GM12878 (cell line): Measurements from ENCODE around the gene C22orf31.

Experiments
- BHLHE40 ChIP-seq, 2 experiments: fragments of 450-650 bp in 1 of 2; IDR thresholded peaks; 2 replicates each; pipeline ENCODE4 v1.6.1; 2011 to 2017; ENCODE audit warnings: low read depth in 2 of 2, borderline replicate concordance in 1 of 2, improper control_type of control experiment in 1 of 2, low read length in 1 of 2, mild to moderate bottlenecking in 1 of 2
- CEBPB ChIP-seq, 2 experiments: fragments of 150-350 bp in 1 of 2; IDR thresholded peaks; 2 replicates each; pipeline ENCODE4 v1.6.1; 2012 to 2014; ENCODE audit warnings: low read depth in 2 of 2, low read length in 2 of 2, borderline replicate concordance in 1 of 2, inconsistent platforms in 1 of 2
- HDAC2 ChIP-seq: fragments of 200-600 bp; sonication (generic); IDR thresholded peaks from 2 replicates; pipeline ENCODE4 v1.6.1; 2017
- NRF1 ChIP-seq: conservative IDR thresholded peaks from 2 replicates; pipeline ENCODE4 v1.6.1; 2011; ENCODE audit warnings: mild to moderate bottlenecking, low read depth, low read length, improper control_type of control experiment
- POLR2AphosphoS5 ChIP-seq: IDR thresholded peaks from 2 replicates; pipeline ENCODE4 v1.6.1; 2011; ENCODE audit warnings: mild to moderate bottlenecking, low read length, inconsistent platforms
- SP1 ChIP-seq: IDR thresholded peaks from one replicate; pipeline ENCODE4 v1.6.1; 2011; ENCODE audit warnings: low read depth, low read length
- YY1 ChIP-seq: IDR thresholded peaks from 2 replicates; pipeline ENCODE4 v1.6.1; 2011; ENCODE audit warnings: low read depth, mild to moderate bottlenecking, low read length
- TF ChIP-seq, protein P1 (sequence below): IDR thresholded peaks from 2 replicates; pipeline ENCODE4 v1.6.1; 2012; ENCODE audit warnings: mild to moderate bottlenecking, low read depth, low read length
- TF ChIP-seq, protein P2 (sequence below), 3 experiments: IDR thresholded peaks in 2 of 3; conservative IDR thresholded peaks in 1 of 3; 2 replicates each; pipeline ENCODE4 v1.5.1; 2011; ENCODE audit warnings: low read depth in 3 of 3, low read length in 3 of 3, mild to moderate bottlenecking in 3 of 3, control low read depth in 2 of 3, moderate library complexity in 2 of 3, inconsistent platforms in 1 of 3, mixed read lengths in 1 of 3; ENCODE audit not compliant: control insufficient read depth in 2 of 3, insufficient read depth in 1 of 3; ENCODE audit errors: extremely low read depth in 1 of 3
- TF ChIP-seq, protein P3 (sequence below): fragments of 450-650 bp; IDR thresholded peaks from 2 replicates; pipeline ENCODE4 v1.6.1; 2016; ENCODE audit warnings: mild to moderate bottlenecking
- TF ChIP-seq, protein P4 (sequence below): fragments of 450-650 bp; IDR thresholded peaks from 2 replicates; pipeline ENCODE4 v1.6.1; 2017; ENCODE audit warnings: antibody characterized with exemption, mild to moderate bottlenecking, moderate library complexity
- TF ChIP-seq, protein P5 (sequence below): IDR thresholded peaks from 2 replicates; pipeline ENCODE4 v1.6.1; 2011; ENCODE audit warnings: low read depth, low read length, improper control_type of control experiment, borderline replicate concordance

DNA sequence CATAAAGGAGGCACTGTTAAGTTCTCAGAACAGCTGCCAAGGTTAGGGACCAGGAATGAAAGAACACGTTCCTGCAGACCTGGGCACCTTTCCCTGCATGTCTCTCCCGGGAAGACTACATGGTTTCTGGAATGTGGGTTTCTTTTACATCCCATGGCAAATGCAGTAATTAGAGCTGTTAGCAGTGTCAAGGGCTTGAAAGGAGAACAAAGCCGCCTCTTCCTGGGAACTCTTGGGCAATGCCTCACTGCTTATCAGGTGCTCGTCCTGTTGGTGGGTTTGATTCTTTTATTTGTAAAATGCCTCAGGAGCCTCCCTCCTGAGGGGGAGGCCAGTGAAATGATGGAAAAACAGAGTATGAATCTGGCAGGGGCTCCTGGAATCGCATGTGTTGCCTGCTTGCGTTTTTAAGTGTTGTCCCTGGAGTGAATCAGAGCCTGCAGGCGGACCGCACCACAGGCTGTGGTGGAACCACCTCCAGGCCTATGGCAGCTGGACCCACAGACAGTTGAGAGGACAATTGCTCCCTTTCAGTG lies 723 bp upstream of the C22orf31 start:
- TF ChIP-seq, protein P1, sequence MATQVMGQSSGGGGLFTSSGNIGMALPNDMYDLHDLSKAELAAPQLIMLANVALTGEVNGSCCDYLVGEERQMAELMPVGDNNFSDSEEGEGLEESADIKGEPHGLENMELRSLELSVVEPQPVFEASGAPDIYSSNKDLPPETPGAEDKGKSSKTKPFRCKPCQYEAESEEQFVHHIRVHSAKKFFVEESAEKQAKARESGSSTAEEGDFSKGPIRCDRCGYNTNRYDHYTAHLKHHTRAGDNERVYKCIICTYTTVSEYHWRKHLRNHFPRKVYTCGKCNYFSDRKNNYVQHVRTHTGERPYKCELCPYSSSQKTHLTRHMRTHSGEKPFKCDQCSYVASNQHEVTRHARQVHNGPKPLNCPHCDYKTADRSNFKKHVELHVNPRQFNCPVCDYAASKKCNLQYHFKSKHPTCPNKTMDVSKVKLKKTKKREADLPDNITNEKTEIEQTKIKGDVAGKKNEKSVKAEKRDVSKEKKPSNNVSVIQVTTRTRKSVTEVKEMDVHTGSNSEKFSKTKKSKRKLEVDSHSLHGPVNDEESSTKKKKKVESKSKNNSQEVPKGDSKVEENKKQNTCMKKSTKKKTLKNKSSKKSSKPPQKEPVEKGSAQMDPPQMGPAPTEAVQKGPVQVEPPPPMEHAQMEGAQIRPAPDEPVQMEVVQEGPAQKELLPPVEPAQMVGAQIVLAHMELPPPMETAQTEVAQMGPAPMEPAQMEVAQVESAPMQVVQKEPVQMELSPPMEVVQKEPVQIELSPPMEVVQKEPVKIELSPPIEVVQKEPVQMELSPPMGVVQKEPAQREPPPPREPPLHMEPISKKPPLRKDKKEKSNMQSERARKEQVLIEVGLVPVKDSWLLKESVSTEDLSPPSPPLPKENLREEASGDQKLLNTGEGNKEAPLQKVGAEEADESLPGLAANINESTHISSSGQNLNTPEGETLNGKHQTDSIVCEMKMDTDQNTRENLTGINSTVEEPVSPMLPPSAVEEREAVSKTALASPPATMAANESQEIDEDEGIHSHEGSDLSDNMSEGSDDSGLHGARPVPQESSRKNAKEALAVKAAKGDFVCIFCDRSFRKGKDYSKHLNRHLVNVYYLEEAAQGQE, result no peak
- TF ChIP-seq CEBPB (IDR thresholded peaks at IDR 0.05; ENCODE audit: borderline replicate concordance in 1 of 2, low read depth in 2 of 2, low read length in 2 of 2) (no peak), POLR2AphosphoS5 (no peak), YY1 (no peak), BHLHE40 (IDR thresholded peaks at IDR 0.05; ENCODE audit: borderline replicate concordance in 1 of 2, low read depth in 2 of 2, low read length in 1 of 2) (no peak), NRF1 (no peak), HDAC2 (no peak), SP1 (no peak)
- TF ChIP-seq, protein P2, sequence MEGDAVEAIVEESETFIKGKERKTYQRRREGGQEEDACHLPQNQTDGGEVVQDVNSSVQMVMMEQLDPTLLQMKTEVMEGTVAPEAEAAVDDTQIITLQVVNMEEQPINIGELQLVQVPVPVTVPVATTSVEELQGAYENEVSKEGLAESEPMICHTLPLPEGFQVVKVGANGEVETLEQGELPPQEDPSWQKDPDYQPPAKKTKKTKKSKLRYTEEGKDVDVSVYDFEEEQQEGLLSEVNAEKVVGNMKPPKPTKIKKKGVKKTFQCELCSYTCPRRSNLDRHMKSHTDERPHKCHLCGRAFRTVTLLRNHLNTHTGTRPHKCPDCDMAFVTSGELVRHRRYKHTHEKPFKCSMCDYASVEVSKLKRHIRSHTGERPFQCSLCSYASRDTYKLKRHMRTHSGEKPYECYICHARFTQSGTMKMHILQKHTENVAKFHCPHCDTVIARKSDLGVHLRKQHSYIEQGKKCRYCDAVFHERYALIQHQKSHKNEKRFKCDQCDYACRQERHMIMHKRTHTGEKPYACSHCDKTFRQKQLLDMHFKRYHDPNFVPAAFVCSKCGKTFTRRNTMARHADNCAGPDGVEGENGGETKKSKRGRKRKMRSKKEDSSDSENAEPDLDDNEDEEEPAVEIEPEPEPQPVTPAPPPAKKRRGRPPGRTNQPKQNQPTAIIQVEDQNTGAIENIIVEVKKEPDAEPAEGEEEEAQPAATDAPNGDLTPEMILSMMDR (IDR thresholded peaks at IDR 0.05 in 2 of 3, conservative IDR thresholded peaks at IDR 0.05 in 1 of 3; ENCODE audit: control insufficient read depth in 2 of 3, extremely low read depth in 1 of 3, insufficient read depth in 1 of 3, low read depth in 3 of 3, low read length in 3 of 3), result no peak
- TF ChIP-seq, protein P3, sequence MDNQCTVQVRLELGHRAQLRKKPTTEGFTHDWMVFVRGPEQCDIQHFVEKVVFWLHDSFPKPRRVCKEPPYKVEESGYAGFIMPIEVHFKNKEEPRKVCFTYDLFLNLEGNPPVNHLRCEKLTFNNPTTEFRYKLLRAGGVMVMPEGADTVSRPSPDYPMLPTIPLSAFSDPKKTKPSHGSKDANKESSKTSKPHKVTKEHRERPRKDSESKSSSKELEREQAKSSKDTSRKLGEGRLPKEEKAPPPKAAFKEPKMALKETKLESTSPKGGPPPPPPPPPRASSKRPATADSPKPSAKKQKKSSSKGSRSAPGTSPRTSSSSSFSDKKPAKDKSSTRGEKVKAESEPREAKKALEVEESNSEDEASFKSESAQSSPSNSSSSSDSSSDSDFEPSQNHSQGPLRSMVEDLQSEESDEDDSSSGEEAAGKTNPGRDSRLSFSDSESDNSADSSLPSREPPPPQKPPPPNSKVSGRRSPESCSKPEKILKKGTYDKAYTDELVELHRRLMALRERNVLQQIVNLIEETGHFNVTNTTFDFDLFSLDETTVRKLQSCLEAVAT, result no peak
- TF ChIP-seq, protein P4, sequence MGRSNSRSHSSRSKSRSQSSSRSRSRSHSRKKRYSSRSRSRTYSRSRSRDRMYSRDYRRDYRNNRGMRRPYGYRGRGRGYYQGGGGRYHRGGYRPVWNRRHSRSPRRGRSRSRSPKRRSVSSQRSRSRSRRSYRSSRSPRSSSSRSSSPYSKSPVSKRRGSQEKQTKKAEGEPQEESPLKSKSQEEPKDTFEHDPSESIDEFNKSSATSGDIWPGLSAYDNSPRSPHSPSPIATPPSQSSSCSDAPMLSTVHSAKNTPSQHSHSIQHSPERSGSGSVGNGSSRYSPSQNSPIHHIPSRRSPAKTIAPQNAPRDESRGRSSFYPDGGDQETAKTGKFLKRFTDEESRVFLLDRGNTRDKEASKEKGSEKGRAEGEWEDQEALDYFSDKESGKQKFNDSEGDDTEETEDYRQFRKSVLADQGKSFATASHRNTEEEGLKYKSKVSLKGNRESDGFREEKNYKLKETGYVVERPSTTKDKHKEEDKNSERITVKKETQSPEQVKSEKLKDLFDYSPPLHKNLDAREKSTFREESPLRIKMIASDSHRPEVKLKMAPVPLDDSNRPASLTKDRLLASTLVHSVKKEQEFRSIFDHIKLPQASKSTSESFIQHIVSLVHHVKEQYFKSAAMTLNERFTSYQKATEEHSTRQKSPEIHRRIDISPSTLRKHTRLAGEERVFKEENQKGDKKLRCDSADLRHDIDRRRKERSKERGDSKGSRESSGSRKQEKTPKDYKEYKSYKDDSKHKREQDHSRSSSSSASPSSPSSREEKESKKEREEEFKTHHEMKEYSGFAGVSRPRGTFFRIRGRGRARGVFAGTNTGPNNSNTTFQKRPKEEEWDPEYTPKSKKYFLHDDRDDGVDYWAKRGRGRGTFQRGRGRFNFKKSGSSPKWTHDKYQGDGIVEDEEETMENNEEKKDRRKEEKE, result no peak
- TF ChIP-seq, protein P5, sequence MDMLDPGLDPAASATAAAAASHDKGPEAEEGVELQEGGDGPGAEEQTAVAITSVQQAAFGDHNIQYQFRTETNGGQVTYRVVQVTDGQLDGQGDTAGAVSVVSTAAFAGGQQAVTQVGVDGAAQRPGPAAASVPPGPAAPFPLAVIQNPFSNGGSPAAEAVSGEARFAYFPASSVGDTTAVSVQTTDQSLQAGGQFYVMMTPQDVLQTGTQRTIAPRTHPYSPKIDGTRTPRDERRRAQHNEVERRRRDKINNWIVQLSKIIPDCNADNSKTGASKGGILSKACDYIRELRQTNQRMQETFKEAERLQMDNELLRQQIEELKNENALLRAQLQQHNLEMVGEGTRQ, result no peak
